Endothelial cell of umbilical vein (primary cell): Measurements from ENCODE around the gene FAM32A. TPM values are rescaled to one million over a fixed set of nuclear protein-coding genes. Genes with fewer than 3 reads are reported as not detected.

Source experiments
- BruUV-seq: library from RNA; stranded (reverse); fragments of 400-500 nt; replicated peaks from 2 replicates; lab custom pipeline; 2021; lab: Mats Ljungman, UMichigan
- CTCF ChIA-PET: fragments of 300-600, 350-600 bp; sonication (Branson Sonifier 250); formaldehyde crosslinking; loops from one replicate; lab custom pipeline; 2021; ENCODE audit warnings: antibody characterized with exemption, inconsistent platforms; lab: Charles Lee
- POLR2A ChIA-PET: fragments of 300-600, 350-600 bp; sonication (Branson Sonifier 250); formaldehyde crosslinking; loops from one replicate; lab custom pipeline; 2021; ENCODE audit warnings: antibody characterized with exemption, inconsistent platforms; lab: Charles Lee
- DNase-seq: peaks from one replicate; pipeline ENCODE4 v3.0.0-alpha.2; 2011; ENCODE audit warnings: low read depth, low spot score
- FAIRE-seq: peaks from 2 replicates; lab custom pipeline; 2011; peaks lifted over from hg19 to GRCh38; lab: Jason Lieb, UNC
- H2AFZ ChIP-seq: 2 replicates; pipeline ENCODE4 v1.6.0; 2012; ENCODE audit warnings: low read depth, low read length, control low read depth, inconsistent platforms
- H3K27ac ChIP-seq: 2 replicates; pipeline ENCODE4 v1.5.1; 2011; ENCODE audit warnings: low read depth, mild to moderate bottlenecking, control low read depth, low read length, moderate library complexity; ENCODE audit not compliant: insufficient read depth
- H3K27me3 ChIP-seq, 2 experiments: 2 replicates each; pipeline versions ENCODE4 v1.6.0 to v1.6.1; 2011; ENCODE audit warnings: low read length in 2 of 2, mixed read lengths in 1 of 2; ENCODE audit not compliant: control insufficient read depth in 2 of 2, insufficient read depth in 2 of 2
- H3K36me3 ChIP-seq, 2 experiments: 2 replicates in 1 of 2; 3 replicates in 1 of 2; pipeline ENCODE4 v1.5.1; 2011; ENCODE audit warnings: low read length in 2 of 2, mild to moderate bottlenecking in 1 of 2, moderate library complexity in 1 of 2; ENCODE audit not compliant: control insufficient read depth in 2 of 2, insufficient read depth in 2 of 2; ENCODE audit errors: extremely low read depth in 1 of 2
- H3K4me1 ChIP-seq: 3 replicates; pipeline ENCODE4 v1.5.1; 2011; ENCODE audit warnings: mild to moderate bottlenecking, low read length; ENCODE audit not compliant: control insufficient read depth, insufficient read depth; ENCODE audit errors: extremely low read depth
- H3K4me2 ChIP-seq: 2 replicates; pipeline ENCODE4 v1.6.1; 2011; ENCODE audit warnings: low read length, control low read depth, mixed read lengths; ENCODE audit not compliant: insufficient read depth
- H3K4me3 ChIP-seq, 3 experiments: fragments of 200-600 bp in 1 of 3; sonication (generic), shearing (Covaris generic) in 1 of 3; replicated peaks in 1 of 3; 2 replicates each; pipeline ENCODE4 v1.5.1; 2011 to 2016; ENCODE audit warnings: control low read depth in 3 of 3, low read length in 3 of 3, mild to moderate bottlenecking in 2 of 3, inconsistent platforms in 1 of 3, low read depth in 1 of 3, moderate library complexity in 1 of 3; ENCODE audit not compliant: insufficient read depth in 1 of 3
- H3K79me2 ChIP-seq: 2 replicates; pipeline ENCODE4 v1.6.0; 2012; ENCODE audit warnings: low read length, inconsistent platforms; ENCODE audit not compliant: control insufficient read depth, insufficient read depth
- H3K9ac ChIP-seq: replicated peaks from 2 replicates; pipeline ENCODE3; 2011; ENCODE audit warnings: low read length, control low read depth; ENCODE audit not compliant: insufficient read depth; ENCODE audit errors: extremely low read depth
- H3K9me1 ChIP-seq: replicated peaks from 3 replicates; pipeline ENCODE4 v1.6.0; 2011; ENCODE audit warnings: mild to moderate bottlenecking, low read length; ENCODE audit not compliant: control insufficient read depth, insufficient read depth; ENCODE audit errors: extremely low read depth
- H3K9me3 ChIP-seq: replicated peaks from 2 replicates; pipeline ENCODE4 v1.5.1; 2012; ENCODE audit warnings: low read length, inconsistent platforms; ENCODE audit not compliant: control insufficient read depth, insufficient read depth
- H4K20me1 ChIP-seq: replicated peaks from 2 replicates; pipeline ENCODE3; 2011; ENCODE audit warnings: mild to moderate bottlenecking, low read length; ENCODE audit not compliant: control insufficient read depth, insufficient read depth; ENCODE audit errors: extremely low read depth
- CTCF ChIP-seq, 2 donors: IDR thresholded peaks; 1 replicate in 1 of 2; 2 replicates in 1 of 2; pipeline ENCODE4 v1.5.1; 2011; ENCODE audit warnings: low read length in 2 of 2, mild to moderate bottlenecking in 2 of 2, moderate library complexity in 2 of 2, control low read depth in 1 of 2, inconsistent platforms in 1 of 2, low read depth in 1 of 2; ENCODE audit not compliant: insufficient read depth in 1 of 2; ENCODE audit errors: extremely low read depth in 1 of 2
- EZH2 ChIP-seq: IDR thresholded peaks from 2 replicates; pipeline ENCODE4 v1.6.1; 2012; ENCODE audit warnings: borderline replicate concordance, low read depth, mild to moderate bottlenecking, moderate library complexity, low read length, inconsistent platforms; ENCODE audit not compliant: severe bottlenecking
- FOS ChIP-seq: IDR thresholded peaks from 2 replicates; pipeline ENCODE4 v1.6.1; 2011; ENCODE audit warnings: mild to moderate bottlenecking, low read length, moderate library complexity, borderline replicate concordance; ENCODE audit not compliant: insufficient read depth
- GATA2 ChIP-seq: IDR thresholded peaks from 2 replicates; pipeline ENCODE4 v1.7.0; 2011; ENCODE audit warnings: low read depth, mild to moderate bottlenecking, moderate library complexity, mixed read lengths, low read length; ENCODE audit not compliant: insufficient read length, insufficient read depth
- JUN ChIP-seq: IDR thresholded peaks from 2 replicates; pipeline ENCODE4 v1.6.1; 2011; ENCODE audit warnings: borderline replicate concordance, low read depth; ENCODE audit not compliant: insufficient read length, insufficient read depth
- MAX ChIP-seq: IDR thresholded peaks from 2 replicates; pipeline ENCODE4 v1.6.1; 2011; ENCODE audit not compliant: insufficient read depth, insufficient read length
- MYC ChIP-seq: IDR thresholded peaks from one replicate; pipeline ENCODE4 v1.6.1; 2011; ENCODE audit warnings: mild to moderate bottlenecking, low read depth, low read length
- POLR2A ChIP-seq: IDR thresholded peaks from 2 replicates; pipeline ENCODE4 v1.6.1; 2012; ENCODE audit warnings: low read depth, mild to moderate bottlenecking, control low read depth, low read length
- POLR2AphosphoS5 ChIP-seq: IDR thresholded peaks from 2 replicates; pipeline ENCODE4 v1.6.1; 2012; ENCODE audit warnings: low read depth, mild to moderate bottlenecking, control low read depth, low read length, moderate library complexity; ENCODE audit not compliant: insufficient read depth
- dilution Hi-C: fragments of 300-500 bp; cut with MboI; formaldehyde crosslinking; loops from one replicate; pipeline ENCODE4 v1.15.0; 2019; ENCODE audit warnings: low sequenced_read_pairs; ENCODE audit not compliant: extremely low pct_ligation_motif_present
- intact Hi-C: fragments of 100-400 bp; cut with micrococcal nuclease; formaldehyde crosslinking; loops from one replicate; pipeline ENCODE4 v1.10.0; 2022
- polyA plus RNA-seq, 4 experiments: library from polyadenylated mRNA; depleted of rRNA in 3 of 4; stranded (reverse) in 3 of 4; unstranded in 1 of 4; fragments of >200 nt; gene quantifications; 2 replicates each; pipeline versions ENCODE4 v1.2.1 to v1.2.3, GENCODE V29; 2011 to 2012; ENCODE audit warnings: missing spikeins in 1 of 4
- total RNA-seq: library from RNA; stranded (reverse); gene quantifications from 2 replicates; pipeline ENCODE4 v1.2.3, GENCODE V29; 2021

The FAM32A gene
- total and polyA plus RNA-seq, 2 donors (not counting 3 experiments of a cell fraction or from before 2014, with no cell fraction given): 82.8 to 130 TPM

- peaks cover 4% of the 10 kb centered on the region for H3K4me1 ChIP-seq
- ChIA-PET CTCF (no interaction called here), POLR2A (no interaction called here)
- no peak overlapping the region for H2AFZ ChIP-seq
- no peaks in the 10 kb centered on the region for H3K9me3 ChIP-seq
- H3K36me3 ChIP-seq: no peaks in the 10 kb centered on the region
- H3K9me1 ChIP-seq: no peaks in the 10 kb centered on the region
- no peak overlapping the region for H3K9ac ChIP-seq
- dilution Hi-C loops: no loop called here
- H3K27me3 ChIP-seq: no peaks in the 10 kb centered on the region
- no TSS peak for BruUV-seq
- no peaks in the 10 kb centered on the region for H4K20me1 ChIP-seq
- no peak overlapping the region for H3K27ac ChIP-seq
- intact Hi-C loops: no loop called here
- TF ChIP-seq JUN (no peak), CTCF (IDR thresholded peaks at IDR 0.05; ENCODE audit: extremely low read depth in 1 of 2, insufficient read depth in 1 of 2, low read depth in 1 of 2, low read length in 2 of 2) (no peak), GATA2 (no peak), POLR2AphosphoS5 (no peak), FOS (no peak), MAX (no peak), EZH2 (no peak), MYC (no peak), POLR2A (no peak)
- no peaks in the 10 kb centered on the region for H3K79me2 ChIP-seq
- DNase-seq: no peak
- FAIRE-seq: no peak
- no peak overlapping the region for H3K4me2 ChIP-seq
- no peak overlapping the region for H3K4me3 ChIP-seq
These were observed 18.8 kb upstream of the FAM32A start for GRCh38 chr19:16166417-16166816.
